Left renal cortex interstitium (tissue), 4 donors: ENCODE data around the gene NDUFS8. TPM values are rescaled to one million over a fixed set of nuclear protein-coding genes. Genes with fewer than 3 reads are reported as not detected.

Source experiments
- DNase-seq, 4 donors: peaks; one replicate each; pipeline ENCODE4 v3.0.0-alpha.2; 2013; ENCODE audit warnings: low read depth in 4 of 4, low spot score in 2 of 4, missing footprints in 1 of 4
- polyA plus RNA-seq, 4 donors: library from polyadenylated mRNA; unstranded; fragments of 120-200 nt; gene quantifications; one replicate each; pipeline ENCODE4 v1.2.1, GENCODE V29; 2013; ENCODE audit not compliant: insufficient read length in 4 of 4

The NDUFS8 gene
- polyA plus RNA-seq, 4 donors = 69.2 to 137 (median 106) TPM

DNA sequence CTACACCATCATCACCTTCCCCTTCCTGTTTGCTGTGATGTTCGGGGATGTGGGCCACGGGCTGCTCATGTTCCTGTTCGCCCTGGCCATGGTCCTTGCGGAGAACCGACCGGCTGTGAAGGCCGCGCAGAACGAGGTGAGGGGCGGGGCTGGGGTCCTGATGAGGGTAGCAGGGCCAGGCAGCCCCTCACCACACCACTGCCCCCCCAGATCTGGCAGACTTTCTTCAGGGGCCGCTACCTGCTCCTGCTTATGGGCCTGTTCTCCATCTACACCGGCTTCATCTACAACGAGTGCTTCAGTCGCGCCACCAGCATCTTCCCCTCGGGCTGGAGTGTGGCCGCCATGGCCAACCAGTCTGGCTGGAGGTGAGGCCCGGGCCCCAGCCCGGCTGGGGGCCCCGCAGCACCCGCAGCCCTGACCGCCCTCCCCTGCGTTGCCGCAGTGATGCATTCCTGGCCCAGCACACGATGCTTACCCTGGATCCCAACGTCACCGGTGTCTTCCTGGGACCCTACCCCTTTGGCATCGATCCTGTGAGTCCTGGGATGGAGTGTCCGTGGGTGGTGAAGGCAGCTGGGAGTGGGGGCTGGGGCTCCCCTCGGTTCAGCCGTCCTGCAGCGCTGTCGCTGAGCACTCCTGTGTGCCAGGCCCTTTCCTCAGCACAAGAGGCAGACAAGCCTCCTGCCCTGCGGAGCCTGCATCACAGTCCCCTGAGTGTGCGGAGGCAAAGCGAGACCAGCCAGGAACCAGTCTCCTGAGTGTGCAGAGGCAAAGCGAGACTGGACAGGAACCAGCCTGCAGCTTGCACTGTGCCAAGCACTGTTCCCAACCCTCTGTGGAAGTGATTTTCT, 17.2 kb downstream of the NDUFS8 start:
- DNase-seq = no peak

DNA sequence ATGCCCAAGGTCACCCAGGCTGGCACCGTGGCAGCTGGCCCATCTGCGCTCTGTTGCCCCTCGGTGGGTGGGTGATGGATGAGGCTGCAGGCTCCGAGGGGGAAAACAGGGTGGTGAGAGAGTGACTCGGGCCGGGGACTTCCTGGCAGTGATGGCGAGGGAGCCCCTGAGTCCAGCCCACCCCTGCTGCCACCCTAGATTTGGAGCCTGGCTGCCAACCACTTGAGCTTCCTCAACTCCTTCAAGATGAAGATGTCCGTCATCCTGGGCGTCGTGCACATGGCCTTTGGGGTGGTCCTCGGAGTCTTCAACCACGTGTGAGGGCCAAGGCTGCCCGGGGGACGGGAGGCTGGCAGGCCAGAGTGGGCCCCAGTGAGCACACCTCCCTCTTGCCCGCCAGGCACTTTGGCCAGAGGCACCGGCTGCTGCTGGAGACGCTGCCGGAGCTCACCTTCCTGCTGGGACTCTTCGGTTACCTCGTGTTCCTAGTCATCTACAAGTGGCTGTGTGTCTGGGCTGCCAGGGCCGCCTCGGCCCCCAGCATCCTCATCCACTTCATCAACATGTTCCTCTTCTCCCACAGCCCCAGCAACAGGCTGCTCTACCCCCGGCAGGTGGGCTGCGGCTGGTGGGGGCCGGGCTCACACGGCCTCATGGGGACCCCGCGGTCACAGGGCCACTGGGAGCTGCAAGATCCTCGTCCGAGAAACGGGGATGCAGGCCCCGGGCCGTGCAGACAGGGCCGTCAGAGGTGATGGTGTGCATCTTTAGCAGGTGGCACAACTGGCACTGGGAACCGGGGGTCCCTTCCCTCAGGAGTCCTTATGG, 18.4 kb downstream of the NDUFS8 start:
- DNase-seq = no peak

DNA sequence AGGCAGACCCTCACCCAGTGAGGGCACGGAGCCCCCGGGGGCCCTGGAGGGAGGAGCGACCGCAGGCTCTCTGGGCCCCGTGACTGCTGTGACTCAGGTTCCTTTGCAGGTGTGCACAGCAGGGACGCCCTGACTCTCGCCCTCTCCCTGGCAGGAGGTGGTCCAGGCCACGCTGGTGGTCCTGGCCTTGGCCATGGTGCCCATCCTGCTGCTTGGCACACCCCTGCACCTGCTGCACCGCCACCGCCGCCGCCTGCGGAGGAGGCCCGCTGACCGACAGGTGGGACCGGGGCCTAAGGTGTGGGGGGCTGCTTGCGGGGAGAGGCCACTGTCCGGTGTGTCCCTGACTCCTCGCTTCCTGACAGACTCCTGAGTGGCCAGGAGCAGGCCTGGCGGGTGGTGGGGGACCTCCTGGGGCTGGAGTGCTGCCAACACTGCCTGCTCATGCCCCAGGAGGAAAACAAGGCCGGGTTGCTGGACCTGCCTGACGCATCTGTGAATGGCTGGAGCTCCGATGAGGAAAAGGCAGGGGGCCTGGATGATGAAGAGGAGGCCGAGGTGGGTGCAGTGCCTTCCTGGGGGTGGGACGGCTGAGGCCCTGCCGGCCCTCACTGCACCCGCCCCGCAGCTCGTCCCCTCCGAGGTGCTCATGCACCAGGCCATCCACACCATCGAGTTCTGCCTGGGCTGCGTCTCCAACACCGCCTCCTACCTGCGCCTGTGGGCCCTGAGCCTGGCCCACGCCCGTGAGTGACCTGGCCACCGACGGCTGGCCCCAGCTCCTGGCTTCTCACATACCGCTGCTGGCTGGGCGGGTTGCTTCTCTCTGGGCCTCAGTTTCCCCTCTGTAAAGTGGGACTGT, 19.3 kb downstream of the NDUFS8 start:
- no peak for DNase-seq

DNA sequence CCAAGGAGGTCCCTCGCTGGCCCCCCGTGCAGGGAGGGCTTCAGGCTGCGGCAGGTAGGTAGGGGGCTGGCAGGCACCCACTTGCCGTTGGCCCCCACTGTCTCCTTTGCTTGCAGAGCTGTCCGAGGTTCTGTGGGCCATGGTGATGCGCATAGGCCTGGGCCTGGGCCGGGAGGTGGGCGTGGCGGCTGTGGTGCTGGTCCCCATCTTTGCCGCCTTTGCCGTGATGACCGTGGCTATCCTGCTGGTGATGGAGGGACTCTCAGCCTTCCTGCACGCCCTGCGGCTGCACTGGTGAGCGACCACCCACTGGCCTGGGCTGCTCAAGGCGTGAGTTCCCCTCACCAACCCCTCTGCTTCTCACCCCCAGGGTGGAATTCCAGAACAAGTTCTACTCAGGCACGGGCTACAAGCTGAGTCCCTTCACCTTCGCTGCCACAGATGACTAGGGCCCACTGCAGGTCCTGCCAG, 19.9 kb downstream of the NDUFS8 start:
- DNase-seq = no peak

DNA sequence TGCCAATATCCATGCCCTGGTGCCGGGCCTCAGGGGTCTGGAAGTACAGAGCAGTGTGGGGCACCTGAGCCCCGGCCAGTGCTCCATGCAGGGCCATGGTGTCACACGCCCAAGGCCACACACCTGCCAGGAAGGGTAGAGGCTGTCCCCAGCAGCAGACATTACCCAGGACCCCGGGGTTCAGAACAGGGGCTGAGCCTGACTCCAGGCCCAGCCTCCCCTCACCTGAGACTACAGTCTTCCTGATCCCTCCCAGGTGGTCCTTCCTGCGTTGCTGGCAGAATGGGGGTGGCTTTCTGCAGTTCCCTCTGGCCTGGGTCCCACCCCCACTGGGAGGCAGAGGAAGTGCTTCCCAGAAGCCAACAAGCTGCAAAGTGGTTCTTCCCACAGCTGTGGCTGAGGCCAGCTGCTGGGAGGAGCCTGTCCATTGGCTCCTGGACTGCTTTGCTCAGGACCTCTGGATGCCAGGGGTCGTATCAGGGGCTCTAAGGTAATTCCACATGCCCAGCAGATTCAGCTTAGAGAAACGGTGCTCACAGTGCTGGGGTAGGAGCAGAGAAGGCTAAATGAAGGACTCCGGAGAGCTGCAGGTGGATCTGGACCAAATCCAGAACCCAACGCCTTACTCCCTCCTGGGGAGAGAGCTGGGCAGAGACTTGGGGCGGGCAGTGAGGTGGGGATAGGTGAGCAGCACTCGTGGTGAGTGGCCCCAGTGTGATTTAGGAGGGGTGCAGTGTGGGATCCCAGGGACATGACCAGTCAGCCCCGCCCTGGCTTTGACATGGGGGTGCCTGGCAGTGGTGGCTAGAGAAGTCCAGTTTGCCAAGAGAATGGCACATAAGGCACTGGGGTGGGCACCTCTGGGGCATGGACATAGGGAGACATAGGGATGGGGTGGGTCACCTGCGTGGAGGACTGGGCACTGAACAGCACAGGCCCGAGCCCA, 21.0 kb downstream of the NDUFS8 start:
- no peak for DNase-seq

DNA sequence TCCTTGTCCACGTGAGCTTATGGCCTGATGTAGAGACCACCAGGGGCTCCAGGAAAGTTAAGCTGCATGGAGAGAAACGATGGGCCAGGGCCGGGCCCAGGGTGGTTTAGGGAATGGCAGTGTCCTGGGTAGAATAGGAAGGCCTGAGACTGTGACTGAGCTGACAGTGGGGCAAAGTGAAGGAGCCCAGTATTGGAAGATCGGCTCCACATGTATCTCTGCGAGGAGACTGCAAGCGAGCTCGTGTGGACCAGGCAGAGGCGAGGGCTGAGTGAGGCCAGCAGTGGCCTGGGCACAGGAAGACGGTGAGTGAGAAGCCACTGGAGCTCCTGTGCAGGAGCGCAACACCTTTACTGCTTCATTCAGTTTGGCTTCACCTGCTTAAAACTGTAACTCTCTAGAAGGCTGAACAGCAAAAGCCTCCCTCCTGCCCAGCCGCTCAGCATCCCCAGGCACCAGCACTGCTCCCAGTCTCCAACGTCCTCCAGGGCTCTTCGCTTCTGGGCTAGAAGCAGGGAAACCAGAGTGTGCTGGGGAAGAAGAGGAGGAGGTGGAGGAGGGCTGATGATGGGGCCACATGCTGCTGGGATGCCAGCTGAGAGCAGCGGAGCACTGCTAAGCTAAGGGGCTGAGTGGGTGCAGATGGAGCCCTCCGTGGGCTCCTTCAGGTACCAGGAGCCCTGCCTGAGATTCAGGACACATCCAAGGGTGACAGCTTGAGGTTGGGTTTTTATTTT, 21.8 kb downstream of the NDUFS8 start:
- DNase-seq = no peak

DNA sequence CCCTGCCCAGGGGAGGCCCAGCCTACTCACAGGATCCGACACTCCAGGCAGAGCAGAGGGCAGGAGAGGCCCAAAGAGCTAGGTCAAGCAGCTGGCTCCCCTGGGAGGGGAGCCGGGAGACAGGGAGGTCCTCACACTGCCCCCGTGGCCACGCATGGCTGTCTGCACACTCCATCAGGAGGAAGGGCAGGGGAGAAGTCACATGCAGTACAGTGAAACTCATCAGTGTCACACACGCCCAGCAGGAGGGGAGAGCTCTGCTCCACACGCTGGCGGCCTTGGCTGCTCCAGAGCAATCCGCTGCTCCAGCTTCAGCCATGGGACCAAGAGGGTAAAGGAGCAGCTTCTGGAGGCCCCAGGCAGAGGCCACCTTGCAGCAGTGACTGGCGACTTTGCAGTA, 22.6 kb downstream of the NDUFS8 start:
- DNase-seq = no peak

DNA sequence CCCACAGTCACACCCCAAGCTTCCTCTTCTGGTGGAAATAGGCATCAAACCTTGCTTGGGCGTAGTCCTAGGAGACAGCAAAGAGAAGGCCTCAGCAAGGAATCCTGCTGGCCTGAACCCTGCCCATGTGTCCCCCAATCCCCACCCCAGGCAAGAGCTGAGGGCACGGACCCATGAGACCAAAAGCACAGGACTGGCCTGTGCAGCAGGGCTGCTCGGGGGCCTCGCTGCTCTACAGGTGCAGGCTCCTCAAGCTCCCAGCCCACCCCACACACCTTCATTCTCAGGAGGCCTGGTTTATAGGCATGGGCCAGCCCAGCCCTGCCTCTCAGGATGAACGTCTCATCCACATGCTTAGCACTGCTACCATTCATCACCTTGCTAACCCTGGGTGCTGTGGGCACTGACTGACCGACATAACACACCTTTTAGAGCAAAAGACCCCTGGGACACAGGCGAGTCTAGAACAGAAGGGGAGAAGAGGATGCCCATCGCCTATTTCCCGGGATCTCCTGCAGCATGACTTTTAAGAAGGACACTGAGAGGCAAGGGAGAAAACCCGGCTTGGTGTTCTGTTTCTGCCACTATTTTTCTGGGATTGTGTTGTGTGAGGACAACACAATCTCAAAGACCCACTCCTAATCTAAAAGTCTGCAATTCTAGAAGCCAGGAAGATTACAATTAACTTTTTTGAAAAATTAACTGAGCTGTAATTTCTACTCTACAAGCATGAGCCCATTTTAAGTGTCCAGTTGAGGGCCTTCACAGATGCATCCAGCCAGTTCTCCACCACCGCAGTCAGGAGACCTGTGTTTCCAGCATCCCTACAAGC, 23.7 kb downstream of the NDUFS8 start:
- DNase-seq = no peak

DNA sequence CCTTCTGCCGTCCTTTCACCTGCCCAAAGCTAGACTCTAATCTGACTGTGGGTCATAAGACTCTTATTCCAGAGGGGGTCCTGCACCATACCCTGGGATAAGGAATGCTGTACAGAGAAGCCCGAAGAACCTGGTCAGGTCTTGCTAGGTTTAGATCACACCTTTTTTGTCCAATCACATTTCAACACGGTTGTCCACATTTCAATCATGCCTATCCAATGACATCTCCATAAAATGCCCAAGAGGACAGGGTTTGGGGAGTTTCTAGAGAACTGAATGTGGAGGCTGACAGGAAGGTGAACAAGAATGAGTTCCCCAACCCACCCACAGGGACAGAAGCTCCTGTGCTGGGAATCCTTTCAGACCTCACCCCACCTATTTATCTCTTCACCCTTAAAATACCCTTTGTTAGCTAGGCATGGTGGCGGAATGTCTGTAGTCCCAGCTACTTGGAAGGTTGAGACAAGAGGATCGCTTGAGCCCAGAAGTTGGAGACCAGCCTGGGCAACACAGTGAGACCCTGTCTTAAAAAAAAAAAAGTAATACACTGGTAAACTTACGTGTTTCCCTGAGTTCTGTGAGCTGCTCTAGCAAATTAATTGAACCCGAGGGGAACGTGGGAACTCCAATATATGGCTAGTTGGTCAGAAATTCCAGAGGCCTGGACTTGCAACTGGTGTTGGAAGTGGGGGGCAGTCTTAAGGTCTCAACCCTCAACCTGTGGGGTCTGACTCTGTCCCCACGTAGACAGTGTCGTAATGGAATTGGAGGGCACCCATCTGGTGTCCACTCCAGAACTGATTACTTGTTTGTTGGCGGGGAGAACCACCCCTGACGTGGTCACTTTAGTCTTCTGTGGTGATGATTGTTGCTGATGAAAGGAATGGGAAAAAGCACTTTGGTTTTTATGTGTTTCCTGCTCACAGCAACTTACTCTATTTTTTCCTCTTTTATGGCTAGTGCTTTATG, 26.1 kb downstream of the NDUFS8 start:
- no peak for DNase-seq

DNA sequence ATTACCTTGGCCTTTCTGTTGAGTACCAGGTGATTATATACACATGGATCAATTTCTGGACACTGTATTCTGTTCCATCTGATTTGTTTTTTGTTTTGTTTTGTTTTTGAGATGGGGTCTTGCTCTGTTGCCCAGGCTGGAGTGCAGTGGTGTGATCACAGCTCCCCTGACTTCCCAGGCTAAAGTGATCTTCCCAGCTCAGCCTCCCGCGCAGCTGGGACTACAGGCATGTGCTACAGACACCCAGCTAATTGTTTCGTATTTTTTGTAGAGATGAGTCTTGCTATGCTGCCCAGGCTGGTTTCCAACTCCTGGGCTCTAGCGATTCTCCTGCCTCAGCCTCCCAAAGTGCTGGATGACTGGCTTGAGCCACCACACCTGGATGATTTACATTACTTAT, 27.3 kb downstream of the NDUFS8 start:
- no peak for DNase-seq

DNA sequence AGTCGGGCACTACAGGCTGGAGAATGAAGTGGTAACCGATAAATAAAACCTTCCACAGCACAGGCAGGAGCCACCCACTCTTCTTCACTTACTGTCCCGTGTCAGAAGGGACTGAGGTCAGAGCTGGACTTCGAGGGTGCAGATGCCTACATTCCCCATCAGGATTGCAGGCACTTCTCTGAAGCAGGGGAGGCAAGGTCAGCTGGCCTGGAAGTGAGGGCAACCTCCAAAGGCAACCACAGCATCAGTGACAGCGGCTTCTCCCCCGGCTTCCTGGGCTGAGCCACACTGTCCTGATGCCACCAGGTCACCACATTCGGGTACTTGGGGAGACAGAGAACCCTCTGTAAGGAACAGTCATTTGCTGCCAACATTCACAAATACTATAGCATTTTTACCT, 31.0 kb downstream of the NDUFS8 start:
- no peak for DNase-seq

DNA sequence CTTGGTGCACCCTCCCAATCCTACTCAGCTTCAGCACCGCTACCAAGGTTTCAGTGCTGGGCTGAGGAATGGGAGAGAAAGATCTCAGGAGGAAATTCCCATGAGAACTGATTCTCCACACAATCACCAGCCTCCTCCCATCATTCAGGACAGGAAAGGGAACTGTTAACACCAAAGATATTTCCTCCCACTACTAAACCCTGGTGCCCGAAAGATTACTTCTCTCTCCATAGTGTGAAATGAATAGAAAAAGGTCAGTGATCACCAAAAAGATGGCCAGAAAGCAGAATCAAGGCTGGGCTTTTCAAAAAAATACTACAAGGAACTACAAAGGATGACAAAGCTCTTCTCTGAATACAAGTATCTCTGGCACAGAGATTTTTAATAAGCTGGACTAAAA, 34.4 kb downstream of the NDUFS8 start:
- no peak for DNase-seq

DNA sequence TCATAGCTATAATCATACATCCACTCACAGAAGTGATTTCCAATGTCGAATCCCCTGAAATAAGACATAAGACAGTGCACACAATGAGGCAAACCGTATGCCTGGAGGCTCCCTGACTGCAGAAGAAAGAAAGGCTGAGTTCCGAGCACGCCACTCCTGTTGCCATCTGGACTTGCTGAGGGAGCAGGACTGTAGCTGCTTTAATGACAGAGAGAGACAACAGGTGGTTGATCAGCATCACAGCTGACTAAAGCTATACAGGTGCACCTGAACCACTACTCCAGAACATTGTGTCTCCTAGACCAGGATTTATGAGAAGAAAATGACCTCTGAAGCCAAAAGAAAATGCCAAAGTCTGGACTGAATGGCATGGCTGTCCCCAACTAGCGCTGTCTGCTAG, 35.4 kb downstream of the NDUFS8 start:
- DNase-seq = no peak

DNA sequence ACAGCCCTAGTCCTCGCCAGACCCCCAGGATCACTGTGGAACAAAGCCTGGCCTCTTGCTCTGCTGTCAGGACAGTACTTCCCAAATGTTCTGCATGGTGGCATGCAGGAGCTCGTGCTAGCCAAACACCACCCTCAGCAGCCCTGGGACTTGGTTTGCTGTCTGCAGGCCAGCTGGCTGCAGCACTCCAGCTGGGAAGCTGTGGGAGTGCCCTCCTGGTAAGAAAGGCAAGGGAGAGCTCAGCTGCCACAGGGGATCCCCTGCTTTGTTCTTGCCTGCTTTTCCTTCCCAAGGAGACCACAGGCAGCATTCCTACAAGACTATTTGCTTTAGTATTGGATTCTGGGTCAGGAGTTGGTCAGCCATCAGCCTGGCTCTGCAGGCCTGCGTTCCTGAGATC, 36.3 kb downstream of the NDUFS8 start:
- DNase-seq = no peak

DNA sequence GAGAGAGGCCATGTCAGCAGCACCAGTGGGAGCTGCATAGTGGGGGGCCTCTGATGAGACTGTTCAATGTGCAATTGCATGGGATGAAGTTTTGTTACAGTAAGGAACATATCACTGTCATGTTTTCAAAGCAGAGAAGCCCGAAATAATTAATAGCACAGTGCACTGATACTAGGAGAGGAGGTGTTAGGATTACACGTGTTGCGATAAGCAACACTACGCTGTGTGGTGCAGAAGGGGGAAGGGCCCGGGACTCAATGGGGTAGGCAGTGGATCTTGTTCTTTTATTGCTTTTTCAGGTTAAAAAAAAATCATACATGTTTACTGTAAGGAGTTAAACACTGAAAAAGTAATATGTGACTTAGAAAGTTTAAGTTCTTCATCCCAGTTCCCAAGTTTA, 37.5 kb downstream of the NDUFS8 start:
- DNase-seq = no peak

DNA sequence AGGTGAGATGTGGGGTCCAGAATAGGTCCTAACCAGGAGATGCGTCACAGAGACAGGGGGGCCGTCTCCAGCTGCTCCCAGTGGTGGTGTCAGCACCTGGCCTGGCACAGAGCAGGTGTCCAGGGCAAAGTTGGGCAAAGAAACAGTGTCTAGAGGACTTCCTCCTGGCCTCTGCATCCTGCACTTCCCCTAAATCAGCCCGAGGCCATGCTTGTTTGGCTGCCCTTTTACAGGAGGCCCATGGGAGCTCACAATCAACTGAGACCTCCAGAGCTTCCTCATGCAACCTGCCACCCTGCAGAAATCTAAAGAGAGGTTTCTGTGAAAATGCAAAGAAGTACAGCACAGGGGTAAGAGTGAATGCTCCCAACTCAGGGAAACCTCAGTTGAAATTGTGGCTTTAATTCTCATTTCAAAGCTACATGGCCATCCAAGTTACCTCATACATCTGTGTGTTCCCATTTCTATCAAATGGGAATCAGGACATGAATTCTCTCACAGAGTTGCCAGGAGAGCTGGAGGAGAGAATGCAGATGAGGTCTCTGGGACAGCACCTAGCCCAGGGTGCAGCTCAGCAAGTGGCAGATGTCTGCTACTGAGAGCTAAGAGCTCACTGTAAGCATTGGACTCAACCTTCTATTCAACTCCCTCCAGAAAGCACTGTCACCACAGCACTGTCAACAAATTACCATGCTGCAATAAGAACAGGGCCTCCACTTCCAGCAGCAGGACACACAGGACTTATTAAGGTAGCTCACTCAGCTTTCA, 41.0 kb downstream of the NDUFS8 start:
- no peak for DNase-seq
